ENCODE results near the gene TENM4.

The TENM4 gene

GRCh38 chr11:78810559-78811009 lies 630.2 kb downstream of the TENM4 start:
- in situ Hi-C loops (cut with MboI; ENCODE audit: low sequenced_read_pairs) = no loop called here

DNA sequence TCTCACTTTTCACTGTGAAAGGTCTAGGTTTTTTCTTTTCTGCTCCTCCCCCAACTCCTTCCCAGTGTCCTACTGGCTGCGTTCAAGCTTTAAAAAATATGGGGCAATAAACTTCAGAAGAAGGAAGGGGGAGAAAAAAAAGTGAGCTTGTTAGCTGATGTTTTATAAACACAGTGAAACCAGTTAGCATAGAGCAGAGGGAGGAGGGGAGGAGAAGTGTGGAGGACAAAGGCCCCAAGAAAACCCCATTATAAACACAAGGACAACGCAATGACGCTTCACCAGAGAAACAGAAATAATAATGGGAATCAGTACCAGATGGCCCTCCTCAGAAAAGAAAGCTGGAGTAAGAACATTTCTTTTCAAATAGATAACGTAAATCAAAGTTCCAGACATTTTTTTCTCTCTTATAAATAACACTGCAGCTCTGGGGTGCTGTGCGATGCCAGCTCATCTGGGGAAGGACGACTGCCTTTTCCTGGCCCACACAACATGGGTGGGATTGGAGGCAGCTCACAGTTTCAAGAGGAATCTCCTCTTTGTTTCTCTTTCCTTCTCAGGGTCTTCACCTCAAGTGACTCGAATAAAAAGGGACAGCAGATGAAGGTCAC lies 630.8 kb downstream of the TENM4 start:
- in situ Hi-C loops (cut with MboI; ENCODE audit: low sequenced_read_pairs) = no loop called here

DNA sequence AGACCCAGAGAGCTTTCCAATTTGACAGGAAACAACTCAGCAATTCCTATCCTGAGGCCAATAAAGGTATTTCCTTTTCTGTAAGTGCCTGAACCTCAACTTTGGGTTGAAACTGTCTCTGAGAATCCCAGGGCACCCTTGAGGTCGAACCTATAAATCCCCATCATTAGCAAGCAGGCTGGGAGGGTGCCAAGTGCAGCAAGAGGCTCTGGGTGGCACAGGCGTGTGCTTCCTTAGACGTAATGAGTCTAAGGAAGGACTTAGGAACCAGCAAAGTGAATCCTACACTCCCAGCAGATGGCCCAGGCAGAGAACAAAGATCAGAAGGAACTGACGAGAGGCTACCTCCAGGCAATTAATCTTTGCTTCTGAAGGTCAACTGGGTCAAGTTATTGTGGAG lies 631.9 kb downstream of the TENM4 start:
- in situ Hi-C loops (cut with MboI; ENCODE audit: low sequenced_read_pairs) = no loop called here

DNA sequence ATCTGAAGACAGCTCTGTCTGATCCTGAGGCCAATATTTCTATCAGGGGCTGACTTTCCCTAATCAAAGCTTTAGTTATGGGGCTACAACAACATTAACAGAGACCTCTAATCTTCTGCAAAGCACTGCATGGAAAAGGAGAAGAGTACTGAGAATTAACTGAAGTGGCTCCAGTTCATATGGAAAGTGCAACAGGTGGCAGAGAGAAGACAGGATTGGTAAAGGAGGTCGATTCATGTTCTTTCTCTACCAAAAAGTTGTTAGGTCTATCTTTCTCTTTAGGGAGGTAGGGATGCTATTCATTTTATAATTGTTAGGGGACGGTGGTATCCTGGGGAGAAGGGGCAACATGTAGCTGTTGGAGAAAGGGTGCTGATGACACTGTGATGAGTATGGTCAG lies 633.5 kb downstream of the TENM4 start:
- in situ Hi-C loops (cut with MboI; ENCODE audit: low sequenced_read_pairs) = no loop called here

DNA sequence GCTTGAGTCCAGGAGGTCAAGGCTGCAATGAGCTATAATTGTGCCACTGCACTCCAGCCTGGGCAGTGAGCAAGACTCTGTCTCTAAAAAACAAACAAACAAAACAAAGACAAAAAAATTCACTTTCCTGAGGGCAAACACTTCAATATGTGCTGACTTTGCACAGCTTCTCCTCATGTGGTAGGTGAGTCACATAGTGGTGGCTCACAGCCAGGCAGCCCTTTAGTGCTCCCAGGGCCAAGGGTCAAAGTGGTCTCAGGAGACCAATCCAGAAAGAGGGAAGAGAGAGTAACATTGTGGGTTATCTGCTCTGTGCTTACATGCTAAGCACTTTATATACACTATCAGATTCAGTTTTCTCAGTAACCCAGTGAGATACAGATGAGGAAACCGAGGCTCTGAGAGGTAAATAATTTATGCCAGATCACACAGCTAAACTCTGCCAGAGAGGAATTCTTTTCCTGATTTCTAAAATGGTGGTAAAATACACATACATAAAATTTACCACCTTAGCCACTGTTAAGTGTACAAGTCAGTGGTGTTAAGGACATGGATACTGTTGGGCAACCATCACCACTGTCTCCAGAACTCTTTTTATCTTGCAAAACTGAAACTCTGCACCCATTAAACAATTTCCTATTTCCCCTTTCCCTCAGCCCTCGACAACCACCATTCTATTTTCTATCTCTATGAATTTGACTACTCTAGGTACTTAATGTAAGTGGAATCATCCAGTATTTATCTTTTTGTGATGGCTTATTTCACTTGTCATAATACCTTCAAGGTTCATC lies 634.4 kb downstream of the TENM4 start:
- in situ Hi-C loops (cut with MboI; ENCODE audit: low sequenced_read_pairs) = no loop called here

DNA sequence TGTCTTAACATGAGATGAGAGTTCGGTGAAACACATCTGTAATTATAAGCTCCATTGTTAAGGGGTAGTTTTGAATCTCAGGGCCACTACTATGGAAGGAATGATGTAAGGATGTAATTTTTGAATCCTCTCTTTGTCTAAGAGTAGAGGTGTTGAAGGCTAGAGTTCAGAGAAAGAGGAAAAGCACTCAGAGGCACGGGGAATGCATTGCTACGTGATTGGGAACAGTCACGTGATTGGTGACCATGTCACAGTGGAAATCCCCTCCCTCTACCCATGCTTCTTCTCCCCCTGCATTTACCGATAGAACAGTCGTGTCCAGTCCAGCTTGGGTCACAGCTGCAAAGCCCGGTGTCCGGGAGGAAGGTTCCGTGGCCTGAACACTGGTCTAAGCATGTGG lies 635.8 kb downstream of the TENM4 start:
- in situ Hi-C loops (cut with MboI; ENCODE audit: low sequenced_read_pairs) = no loop called here

DNA sequence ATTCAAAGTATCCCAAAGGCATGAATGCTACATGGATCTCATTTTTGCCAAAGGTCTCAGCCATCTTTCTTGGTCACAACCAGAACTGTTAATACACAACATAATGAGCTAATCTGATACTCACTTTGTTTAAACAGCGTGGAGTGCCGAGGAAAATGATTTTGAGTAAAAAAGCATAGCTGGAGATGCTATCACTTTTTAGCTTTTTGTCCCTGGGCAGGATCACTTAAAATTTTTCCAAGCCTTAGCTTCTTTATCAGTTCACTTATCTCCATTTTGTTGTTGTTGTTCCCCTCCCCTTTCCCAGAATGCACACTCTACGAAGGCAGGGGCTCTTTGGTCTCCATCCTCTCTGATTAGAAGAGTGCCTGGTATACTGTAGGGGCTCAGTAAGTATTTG lies 636.8 kb downstream of the TENM4 start:
- in situ Hi-C loops (cut with MboI; ENCODE audit: low sequenced_read_pairs) = no loop called here

DNA sequence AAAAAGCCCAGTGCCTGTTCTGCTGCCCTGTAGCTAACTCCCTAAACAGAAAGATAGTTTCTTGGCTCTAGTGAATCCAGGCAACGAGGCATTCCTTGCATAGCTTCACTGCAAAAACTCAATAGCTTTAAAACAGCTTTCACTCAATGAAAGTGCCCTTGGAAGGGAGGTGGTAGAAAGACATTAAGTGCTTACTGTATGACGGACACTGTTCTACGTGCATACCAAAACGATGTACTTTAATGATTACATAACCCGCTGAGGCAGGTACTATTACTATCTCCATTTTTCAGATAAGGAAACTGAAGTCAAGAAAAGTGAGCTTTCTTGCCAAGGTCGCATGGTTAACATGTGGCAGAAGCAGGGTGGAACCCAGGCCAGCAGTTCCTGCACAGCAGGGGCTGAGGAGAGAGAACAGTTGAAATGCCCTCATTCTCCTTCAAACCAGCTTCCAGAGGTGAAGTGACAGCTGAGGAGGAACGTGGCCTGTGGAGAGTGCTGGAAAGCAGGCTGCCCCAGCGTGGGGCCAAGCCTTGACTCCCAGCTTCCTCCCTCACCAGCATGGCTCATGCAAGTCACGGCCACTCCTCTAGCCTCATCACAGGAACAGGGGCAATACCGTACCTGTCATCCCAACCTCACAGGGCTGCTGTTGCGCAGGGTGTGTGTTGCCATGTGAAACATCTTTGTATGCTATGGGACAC lies 638.6 kb downstream of the TENM4 start:
- in situ Hi-C loops (cut with MboI; ENCODE audit: low sequenced_read_pairs) = no loop called here

- in situ Hi-C loops (cut with MboI; ENCODE audit: low sequenced_read_pairs) = no loop called here
Measured at GRCh38 chr11:78801161-78801884, 639.5 kb downstream of the TENM4 start.

DNA sequence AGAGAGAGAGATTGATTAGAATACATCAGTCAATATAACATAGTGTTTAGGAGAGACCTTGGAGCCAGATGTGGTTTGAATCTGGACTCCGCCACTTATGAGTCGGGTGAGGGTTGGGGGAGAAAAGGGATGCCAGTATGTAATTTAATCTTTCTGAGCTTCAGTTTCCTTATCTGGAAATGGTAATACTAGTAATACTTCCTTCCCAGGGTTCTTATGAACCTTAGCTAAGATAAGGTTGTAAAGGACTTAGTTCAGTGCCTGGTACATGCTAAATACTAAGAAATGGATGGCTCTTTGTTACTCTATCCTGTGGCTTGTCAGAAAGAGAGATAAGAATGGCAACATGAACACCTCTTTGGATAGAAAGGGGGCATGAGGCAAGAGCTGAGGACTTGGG lies 640.1 kb downstream of the TENM4 start:
- in situ Hi-C loops (cut with MboI; ENCODE audit: low sequenced_read_pairs) = no loop called here

GRCh38 chr11:78800096-78800690 lies 640.6 kb downstream of the TENM4 start:
- in situ Hi-C loops (cut with MboI; ENCODE audit: low sequenced_read_pairs) = no loop called here

- in situ Hi-C loops (cut with MboI; ENCODE audit: low sequenced_read_pairs) = no loop called here
Measured at GRCh38 chr11:78798663-78799062, 642.2 kb downstream of the TENM4 start.

- in situ Hi-C loops (cut with MboI; ENCODE audit: low sequenced_read_pairs) = no loop called here
Measured at GRCh38 chr11:78797559-78797958, 643.3 kb downstream of the TENM4 start.

DNA sequence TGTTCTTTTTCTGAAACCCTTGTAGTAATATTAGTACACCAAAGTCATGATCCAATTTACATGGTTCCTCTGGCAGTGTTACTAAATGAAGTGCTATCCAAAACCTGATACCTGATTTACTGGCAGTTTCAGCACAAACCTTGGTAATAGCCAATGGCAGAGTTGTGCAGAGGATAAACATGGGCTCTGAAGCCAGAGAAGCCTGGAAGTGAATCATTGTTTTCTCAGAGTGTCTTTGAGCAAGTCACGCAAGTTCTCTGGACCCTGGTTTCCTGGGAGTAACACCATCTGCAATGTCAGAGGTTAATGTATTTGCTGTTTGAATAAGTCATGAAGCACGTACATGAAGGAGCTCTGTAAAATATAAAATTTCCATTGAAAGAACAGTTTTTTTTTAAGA lies 643.9 kb downstream of the TENM4 start:
- in situ Hi-C loops (cut with MboI; ENCODE audit: low sequenced_read_pairs) = no loop called here

- in situ Hi-C loops (cut with MboI; ENCODE audit: low sequenced_read_pairs) = no loop called here
Measured at GRCh38 chr11:78795621-78796261, 645.1 kb downstream of the TENM4 start.

DNA sequence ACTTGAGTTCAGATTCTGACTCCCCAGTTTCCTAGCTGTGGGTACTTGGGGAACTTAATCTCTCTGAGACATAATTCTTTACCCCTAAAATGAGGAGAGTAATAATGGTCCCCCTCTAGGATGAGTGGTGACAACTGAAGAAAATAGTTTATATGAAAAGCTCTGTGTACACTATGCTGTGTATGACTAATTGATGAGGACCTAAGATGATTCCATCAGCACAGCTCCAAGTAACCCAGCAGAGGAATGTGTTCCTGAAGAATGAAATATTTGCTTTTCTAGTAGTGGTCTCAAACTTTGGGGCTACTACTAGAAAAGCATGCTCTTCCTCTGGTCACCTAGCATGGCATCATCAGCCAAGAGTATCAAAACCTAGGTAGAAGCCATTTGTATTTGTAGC lies 648.9 kb downstream of the TENM4 start:
- in situ Hi-C loops (cut with MboI; ENCODE audit: low sequenced_read_pairs) = no loop called here

DNA sequence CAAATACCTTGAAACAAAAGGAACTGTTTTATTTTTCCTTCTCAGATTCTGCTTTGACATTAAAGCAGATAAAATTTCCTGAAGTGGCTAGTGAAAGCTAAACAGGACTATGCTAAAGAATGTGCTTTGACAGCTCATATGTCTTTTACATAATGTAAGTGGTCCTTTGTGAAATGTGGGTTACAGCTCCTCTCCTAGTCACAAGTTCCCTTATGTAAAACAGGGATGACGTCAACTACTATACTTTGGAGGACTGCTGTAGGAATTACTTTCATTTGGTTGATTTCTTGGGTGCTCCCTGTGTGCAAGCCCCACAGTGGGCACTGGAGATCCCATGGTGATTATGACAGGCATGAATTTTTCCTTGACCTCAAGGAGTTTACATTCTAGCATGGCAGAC lies 649.6 kb downstream of the TENM4 start:
- in situ Hi-C loops (cut with MboI; ENCODE audit: low sequenced_read_pairs) = no loop called here

GRCh38 chr11:78790784-78791183 lies 650.0 kb downstream of the TENM4 start:
- in situ Hi-C loops (cut with MboI; ENCODE audit: low sequenced_read_pairs) = no loop called here

DNA sequence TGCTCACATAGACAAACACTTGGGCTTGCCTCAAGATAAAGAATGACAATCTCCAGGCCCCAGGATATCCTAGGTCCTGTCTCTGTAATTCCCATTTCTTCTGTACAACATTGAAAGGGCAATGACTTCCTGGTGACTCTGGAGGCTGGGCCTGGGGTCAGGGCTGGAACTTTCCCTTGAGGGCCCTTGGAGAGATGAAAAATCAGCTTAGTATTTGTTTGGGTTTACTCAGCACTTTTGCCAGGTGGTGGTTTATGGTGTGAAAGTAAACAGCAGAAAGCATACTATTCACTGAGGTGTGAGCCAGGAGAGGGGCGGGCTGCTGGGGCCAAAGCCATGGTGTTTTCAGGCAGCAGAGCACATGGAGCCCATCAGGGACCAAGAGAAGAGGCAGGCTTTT lies 651.5 kb downstream of the TENM4 start:
- in situ Hi-C loops (cut with MboI; ENCODE audit: low sequenced_read_pairs) = no loop called here

GRCh38 chr11:78788533-78788932 lies 652.3 kb downstream of the TENM4 start:
- in situ Hi-C loops (cut with MboI; ENCODE audit: low sequenced_read_pairs) = no loop called here
